Measurements from ENCODE around the gene SNX15.
"Not testable (repeated sequence)": the region's sequence is repeated elsewhere in the genome, so short reads cannot be mapped to it uniquely, and the experiment has no call there.

Gene SNX15

DNA sequence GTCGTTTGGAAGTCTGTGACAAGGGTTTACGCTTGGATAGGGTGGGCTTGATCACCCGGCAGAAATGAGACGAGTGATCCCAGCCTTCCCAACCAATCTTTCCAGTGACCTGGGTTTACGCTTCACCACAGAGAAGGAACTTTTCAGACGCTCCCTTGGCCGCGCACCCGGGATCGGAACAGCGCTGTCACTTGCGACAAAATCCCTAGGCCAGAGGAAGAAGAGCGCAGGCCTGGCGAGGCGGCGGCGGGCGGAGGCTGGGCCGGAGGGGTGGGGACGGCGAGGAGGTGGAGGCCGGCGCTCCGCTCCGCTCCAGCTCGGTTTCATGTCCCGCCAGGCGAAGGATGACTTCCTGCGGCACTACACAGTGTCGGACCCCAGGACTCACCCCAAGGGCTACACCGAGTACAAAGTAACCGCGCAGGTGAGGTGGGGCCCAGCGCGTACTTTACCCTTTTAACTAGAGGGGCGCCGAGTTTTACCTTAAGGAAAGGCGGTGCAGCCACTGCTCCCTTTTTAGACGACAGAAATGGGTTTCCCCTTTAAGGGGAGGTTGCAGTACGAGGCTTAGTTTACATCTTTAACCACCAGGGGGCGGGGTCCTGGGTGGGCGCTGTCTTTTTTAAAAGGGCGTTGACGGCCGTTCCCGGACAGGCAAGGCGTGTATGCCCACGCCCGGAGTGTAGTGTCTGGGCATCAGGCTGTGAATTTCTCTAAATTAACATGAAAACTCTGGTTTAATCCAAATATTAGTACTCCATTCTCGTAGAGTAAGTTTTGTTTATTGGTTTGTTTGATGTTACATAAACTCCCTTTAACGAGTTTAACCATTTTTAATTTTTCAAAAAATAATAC, at the start of gene SNX15:
Gene SNX15, plus strand, starts transcription at position 227 of the 855 bp plus-strand sequence. Its CDS starts 99 bp downstream, at position 326.
- peak; percentile 77 for DNase-seq (ENCODE audit: low read depth)

- not testable (repeated sequence) for DNase-seq (ENCODE audit: low read depth)
Measured at GRCh38 chr11:64983339-64983738, 43.9 kb upstream of the SNX15 start.

DNA sequence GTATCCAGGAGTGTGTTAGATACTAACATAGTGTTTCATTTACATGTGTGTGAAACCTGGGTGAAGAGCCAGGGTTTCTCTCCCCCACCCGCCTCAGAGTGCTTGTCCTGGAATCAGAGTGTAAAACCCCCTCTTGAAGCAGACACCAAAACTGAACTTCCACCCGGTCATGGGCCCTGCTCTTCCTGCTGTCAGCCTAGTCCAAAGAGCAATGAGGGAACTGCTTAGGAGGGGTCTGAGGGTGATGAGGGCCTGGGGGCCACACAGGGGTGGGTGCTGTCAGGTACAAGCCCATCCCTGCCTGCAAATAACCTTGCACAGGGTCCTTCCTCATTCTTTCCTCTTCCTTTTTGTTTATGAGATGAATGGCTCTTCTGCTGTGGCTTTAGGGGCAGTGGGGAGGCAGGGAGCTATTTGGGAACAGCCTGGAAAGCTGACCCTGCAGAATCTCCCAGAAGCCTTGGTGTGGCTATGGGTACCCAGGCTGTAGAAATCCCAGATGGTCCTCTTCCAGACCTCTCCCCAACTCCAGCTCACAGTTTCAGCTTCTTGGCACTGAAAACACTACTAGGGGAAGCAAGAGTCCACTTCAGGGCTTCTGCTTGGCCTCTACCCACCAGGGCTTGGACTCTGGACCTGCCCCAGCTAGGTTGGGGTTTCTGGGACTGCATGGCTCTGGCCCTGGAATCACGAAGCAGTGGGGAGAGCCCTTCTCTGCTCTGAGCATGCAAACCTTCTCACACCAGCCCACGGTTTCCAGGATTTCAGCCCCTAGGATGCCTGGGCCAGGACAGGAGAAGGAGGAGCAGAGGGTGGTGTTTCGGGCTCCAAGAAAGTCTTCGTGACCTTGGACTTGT, 39.0 kb upstream of the SNX15 start:
- DNase-seq (ENCODE audit: low read depth), result no peak

DNA sequence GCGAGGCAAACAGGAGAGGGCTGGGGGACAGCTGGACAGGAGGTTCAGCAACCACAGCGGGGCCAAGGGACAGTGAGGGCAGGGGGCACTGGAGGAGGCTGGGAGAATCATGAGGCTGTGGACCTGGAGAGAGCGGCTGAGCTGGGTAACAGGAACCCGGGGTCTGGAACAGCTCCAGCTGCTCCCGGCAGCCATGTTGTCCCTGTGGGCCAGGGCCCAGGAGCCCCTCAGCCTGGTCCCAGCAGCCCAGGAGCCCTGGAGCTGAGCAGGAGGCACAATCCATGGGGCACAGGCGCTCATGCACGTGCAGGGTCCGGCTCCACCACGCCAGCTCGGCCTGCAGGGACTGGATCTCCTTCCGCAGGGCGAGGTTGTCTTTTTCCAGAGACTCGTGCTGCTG, 37.8 kb upstream of the SNX15 start:
- DNase-seq (ENCODE audit: low read depth), result no peak

DNA sequence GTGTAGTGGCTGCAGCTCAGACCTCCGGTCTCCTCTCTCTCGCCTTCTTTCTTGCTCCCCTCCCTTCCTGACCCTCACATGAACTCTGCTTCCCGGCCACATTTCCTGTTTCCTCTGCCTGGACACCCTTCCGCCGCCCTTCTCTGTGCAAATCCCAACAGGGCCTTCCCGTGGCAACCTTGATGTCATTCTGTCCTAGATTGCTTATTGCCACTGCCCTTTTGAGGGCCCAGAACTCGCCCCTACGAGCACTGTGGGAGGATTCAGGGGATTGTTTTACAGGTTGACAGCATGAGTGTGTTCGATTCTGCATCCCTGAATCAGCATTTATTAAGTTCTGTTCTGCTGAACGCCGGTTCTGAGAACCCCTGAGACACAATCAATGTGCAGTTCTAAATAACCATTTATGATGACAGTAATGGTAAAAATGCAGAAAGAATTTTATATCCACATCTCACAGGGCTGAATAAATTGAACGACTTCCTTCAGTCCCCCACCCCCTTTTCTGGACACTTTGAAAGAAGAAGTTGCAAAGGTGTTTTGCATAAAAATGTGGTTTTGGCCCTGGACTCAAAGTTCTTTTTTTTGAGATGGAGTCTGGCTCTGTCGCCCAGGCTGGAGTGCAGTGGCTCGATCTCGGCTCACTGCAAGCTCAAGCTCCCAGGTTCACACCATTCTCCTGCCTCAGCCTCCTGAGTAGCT, 36.9 kb upstream of the SNX15 start:
- DNase-seq (ENCODE audit: low read depth), result no peak

- DNase-seq (ENCODE audit: low read depth), result no peak
Measured at GRCh38 chr11:64994318-64994717, 32.9 kb upstream of the SNX15 start.

- DNase-seq (ENCODE audit: low read depth), result no peak
Measured at GRCh38 chr11:64996327-64996709, 30.9 kb upstream of the SNX15 start.

DNA sequence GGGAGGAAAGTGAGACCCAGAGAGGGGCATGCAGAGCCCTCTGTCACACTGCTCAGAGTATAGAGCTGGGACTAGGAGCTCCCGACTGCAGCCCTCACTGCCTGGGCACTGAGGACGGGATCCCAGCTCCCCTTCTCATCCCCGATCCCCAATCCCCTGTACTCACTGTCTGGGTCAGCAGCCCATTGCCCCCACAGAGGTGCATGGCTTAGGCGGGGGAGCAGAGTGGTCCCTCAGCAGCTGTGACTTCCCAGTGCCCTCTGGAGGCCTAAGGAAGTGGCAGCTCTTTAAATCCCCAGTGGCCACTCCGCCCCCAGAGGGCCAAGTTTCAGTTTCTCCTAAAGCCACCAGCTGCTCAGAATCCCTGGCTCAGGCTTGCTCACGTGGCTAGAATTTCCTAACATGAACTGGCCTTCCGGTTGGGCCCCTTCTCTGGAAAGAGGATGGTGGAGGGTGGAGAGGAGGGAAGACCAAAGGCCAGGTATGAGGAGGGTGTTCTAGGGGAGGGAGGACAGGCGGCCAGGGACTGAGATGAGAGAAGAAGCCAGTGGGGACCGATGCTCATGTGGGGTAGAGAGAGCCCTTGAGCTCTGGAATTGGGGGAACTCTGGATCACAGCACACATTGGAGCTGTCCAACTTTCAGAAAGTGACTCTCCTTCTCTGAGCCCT, 30.4 kb upstream of the SNX15 start, which contains the start of gene BATF2:
Gene BATF2, minus strand, starts transcription at position 262 of the 671 bp plus-strand sequence. Its CDS starts 57 bp downstream, at position 205.
- DNase-seq (ENCODE audit: low read depth), result no peak

DNA sequence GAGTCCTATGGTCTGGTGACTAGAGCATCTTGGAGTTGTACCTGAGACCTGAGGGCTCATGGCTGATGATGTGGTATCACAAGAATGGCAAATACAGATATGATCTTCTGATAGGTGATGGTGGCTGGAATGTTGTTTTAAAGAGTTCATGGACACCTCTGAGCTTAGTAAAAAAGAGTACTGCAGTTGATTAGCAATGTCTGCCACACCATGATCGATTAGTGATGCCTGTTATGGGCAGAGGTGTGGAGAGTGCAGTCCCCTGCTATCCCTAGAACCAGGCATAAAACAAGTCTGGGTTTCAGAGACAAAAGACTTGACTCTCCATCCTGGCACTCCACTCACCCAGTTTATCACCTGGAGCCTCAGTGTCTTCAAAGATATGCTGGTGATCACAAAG, 29.1 kb upstream of the SNX15 start:
- no peak for DNase-seq (ENCODE audit: low read depth)

GRCh38 chr11:64998690-64999431, 28.4 kb upstream of the SNX15 start:
- DNase-seq (ENCODE audit: low read depth), result no peak

DNA sequence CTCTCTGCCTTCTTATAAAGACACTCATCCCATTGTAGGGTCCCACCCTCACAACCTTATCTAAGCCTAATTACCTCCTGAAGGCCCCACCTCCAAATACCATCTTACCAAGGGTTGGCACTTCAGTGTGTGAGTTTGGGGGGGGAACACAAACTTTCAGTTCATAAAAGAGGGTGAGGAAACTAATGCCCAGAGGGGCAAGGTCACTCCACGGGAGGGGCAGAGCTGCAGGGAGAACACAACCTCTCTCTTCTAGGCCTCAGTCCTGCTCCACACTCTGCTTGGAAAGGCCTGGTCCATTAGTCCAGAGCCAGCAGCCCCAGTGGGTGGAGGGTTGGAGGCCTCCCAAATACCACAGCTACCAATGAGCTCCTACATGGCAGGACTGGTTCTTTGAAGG, 27.8 kb upstream of the SNX15 start:
- no peak for DNase-seq (ENCODE audit: low read depth)

DNA sequence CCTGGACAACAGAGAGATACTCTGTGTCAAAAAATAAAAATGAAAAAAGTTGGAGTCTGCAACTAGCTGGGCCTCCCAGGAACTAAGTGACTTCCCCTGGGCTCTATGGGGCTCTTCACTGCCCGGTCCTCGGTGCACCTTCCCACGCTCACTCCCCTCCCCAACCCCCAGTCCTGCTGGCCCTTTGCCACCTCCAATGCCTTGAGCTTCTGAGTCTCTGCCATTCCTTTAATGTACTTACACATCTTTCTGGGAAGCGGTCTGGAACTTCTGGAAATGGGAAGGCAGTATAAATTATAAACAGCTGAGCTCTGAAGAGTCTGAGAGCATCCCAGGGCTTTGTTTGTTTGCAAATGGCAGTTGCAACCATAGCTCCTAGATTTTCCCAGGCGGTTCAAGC, 24.5 kb upstream of the SNX15 start:
- DNase-seq (ENCODE audit: low read depth), result no peak

DNA sequence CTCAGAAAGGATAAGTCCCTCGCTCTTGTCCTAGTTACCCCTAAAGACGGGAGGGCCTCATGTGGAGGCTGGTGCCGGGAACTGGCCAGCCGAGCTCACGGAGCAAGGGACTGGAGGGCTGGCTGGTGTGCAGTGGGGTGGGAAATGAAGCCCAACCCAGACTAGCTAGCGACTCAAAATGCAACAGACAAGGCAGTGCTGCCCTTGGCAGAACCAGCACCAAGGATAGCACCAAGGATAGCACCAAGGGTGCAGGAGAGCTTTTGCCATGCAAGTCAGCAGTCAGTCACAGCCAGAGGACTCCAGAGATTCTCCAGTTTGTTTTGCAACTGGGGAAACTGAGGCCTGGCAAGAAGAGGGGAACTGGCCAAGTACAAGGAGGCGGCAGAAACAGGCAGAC, 24.0 kb upstream of the SNX15 start:
- no peak for DNase-seq (ENCODE audit: low read depth)

- DNase-seq (ENCODE audit: low read depth), result not testable (repeated sequence)
Measured at GRCh38 chr11:65003968-65004367, 23.3 kb upstream of the SNX15 start.

GRCh38 chr11:65008016-65008415, 19.2 kb upstream of the SNX15 start:
- no peak for DNase-seq (ENCODE audit: low read depth)

- no peak for DNase-seq (ENCODE audit: low read depth)
Measured at GRCh38 chr11:65008873-65009272, 18.4 kb upstream of the SNX15 start.

DNA sequence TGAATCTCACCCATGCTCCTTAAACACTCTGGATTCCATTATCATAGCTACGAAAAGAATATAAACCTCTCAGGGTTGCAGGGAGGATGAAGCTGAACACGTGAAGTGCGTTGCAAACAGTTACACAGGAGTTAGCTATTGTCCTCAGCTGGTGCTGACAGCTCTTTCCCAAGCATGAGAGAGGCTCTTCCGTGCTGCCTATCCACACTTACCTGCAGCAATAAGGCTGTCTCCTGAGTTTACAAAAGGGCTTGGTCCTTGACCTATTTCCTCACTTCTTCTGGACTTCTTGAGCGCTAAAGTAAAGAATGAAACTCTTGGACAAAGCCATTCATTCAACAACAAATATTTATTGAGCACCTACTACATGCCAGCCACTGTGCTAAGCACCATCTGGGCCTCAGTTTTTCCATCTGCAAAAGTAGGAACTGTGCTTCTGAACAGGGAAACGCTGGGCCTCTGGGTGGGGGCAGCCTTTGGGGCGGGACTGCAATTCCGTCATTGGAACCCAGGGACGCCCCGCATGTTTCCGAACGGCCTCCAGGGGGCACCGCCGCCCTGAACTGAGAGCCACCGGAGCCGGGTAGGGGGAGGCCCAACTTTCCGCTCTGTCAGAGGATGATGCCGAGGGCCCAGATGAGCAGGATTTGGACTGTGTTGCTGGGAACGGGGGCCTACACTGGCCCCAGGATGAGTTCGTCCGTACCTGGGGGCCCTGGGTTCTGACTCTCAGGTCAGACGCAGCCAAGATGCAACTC, 13.9 kb upstream of the SNX15 start:
- peak; percentile 82 for DNase-seq (ENCODE audit: low read depth)

DNA sequence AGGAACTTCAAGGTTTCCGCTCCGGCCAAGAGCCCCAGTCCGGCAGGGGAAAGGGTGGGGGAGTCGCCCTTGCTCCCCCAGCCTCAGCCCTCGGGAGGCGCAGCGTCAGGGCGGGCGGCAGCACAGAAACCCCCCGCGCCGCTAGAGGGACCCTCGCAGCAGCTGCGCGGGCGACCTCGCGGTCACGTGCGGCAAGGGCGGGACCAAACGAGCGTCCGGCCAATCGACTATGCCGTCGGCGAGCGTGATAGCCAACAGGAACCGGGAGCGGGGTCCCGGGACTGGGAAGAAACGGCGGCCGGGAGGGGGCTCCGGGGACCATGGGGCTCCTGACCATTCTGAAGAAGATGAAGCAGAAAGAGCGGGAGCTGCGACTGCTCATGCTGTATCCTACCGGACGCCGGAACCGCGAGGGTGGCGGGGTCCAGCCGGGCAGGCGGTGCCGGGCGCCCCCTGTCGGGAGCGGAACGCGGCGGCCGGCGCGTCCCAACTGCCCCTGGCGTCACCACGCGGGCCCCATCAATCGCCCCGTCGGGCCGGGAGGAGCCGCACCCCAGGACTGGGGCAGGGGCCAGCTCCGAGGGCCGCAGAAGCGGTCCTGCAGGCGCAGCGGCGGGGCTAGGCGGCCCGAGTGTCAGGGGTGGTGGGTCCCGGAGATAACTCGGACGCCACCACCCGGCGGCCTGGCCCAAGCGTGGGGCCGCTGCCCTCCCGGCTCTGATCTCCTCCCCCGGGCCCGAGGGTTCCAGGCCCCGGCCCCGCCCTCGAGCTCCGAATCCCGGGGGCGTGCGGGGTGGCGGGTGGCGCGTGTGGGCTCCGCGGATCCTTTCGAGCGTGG, 13.1 kb upstream of the SNX15 start, which contains the start of gene ARL2:
Gene ARL2, plus strand, starts transcription at position 273 of the 838 bp plus-strand sequence. Its CDS starts 48 bp downstream, at position 321.
- peak; percentile 76 for DNase-seq (ENCODE audit: low read depth)

DNA sequence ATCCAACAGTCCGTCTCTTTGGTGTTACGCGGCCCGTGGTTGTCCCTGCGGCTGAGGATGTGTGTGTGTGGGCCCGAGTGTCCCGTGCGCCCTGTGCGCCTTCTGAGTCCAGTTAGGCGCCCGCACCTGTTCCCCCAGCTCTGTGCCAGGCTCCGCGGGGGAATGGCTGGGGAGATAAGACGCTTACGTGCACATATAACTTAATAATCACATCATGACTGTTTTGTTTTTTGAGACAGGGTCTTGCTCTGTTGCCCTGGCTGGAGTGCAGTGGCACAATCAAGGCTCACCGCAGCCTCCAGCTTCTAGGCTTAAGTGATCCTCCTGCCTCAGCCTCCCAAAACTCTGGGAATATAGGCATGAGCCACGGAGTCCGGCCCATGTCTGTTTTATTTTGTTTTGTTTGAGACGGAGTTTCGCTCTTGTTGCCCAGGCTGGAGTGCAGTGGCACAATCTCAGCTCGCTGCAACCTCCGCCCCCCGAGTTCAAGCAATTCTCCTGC, 12.5 kb upstream of the SNX15 start:
- DNase-seq (ENCODE audit: low read depth), result no peak

All from activated T-helper 1 cell treated with Interleukin-2 at 50 U/mL for 16 hours (primary cell).